Renal cortex interstitium (tissue), 15 donors: ENCODE data around the gene CSH1. TPM values are rescaled to one million over a fixed set of nuclear protein-coding genes. Genes with fewer than 3 reads are reported as not detected.
"Not testable (repeated sequence)": the region's sequence is repeated elsewhere in the genome, so short reads cannot be mapped to it uniquely, and the experiment has no call there.

Source experiments
- DNase-seq, 11 donors: peaks; one replicate each; pipeline ENCODE4 v3.0.0-alpha.2; 2013; ENCODE audit warnings: low read depth in 9 of 11, low spot score in 4 of 11; ENCODE audit errors: extremely low read depth in 1 of 11
- long read RNA-seq, 16 experiments: transcript quantifications; one replicate each; lab custom pipeline, GENCODE V29; 2026
- polyA plus RNA-seq, 3 donors: library from polyadenylated mRNA; unstranded; fragments of 120-200 nt; gene quantifications; one replicate each; pipeline ENCODE4 v1.2.1, GENCODE V29; 2013; ENCODE audit not compliant: insufficient read length in 3 of 3

The CSH1 gene
- polyA plus RNA-seq = 1 to 10 TPM in 1 of 3 donors, under 1 TPM in 1, not detected in 1; 0.83 to 3.7 TPM
- long read RNA-seq, donor 1 = 0 reads
- long read RNA-seq, donor 2, transcript CSH1-201 (5 exons, 900 nt) = major isoform, 12 of 14 reads
- long read RNA-seq, donor 2, partial matches to known transcripts = 0 of 14 reads
- long read RNA-seq, donor 2, other reads (novel, unspliced or antisense) = 0 of 14 reads
- long read RNA-seq, donor 3, partial matches to known transcripts = 0 of 1 reads
- long read RNA-seq, donor 3, other reads (novel, unspliced or antisense) = 0 of 1 reads
- long read RNA-seq, donor 4 = 0 reads
- long read RNA-seq, donor 5 = 0 reads
- long read RNA-seq, donor 6 = 0 reads
- long read RNA-seq, donor 7 = 0 reads
- long read RNA-seq, donor 8 = 0 reads
- long read RNA-seq, donor 9, transcript CSH1-201 (5 exons, 900 nt) = major isoform, 6 of 6 reads
- long read RNA-seq, donor 9, partial matches to known transcripts = 0 of 6 reads
- long read RNA-seq, donor 9, other reads (novel, unspliced or antisense) = 0 of 6 reads
- long read RNA-seq, donor 10, transcript CSH1-201 (5 exons, 900 nt) = major isoform, 22 of 24 reads
- long read RNA-seq, donor 10, partial matches to known transcripts = 0 of 24 reads
- long read RNA-seq, donor 10, other reads (novel, unspliced or antisense) = 0 of 24 reads
- long read RNA-seq, donor 11, partial matches to known transcripts = 0 of 3 reads
- long read RNA-seq, donor 11, other reads (novel, unspliced or antisense) = 0 of 3 reads
- long read RNA-seq, donor 12 = 0 reads
- long read RNA-seq, donor 13 = 0 reads
- long read RNA-seq, donor 14 = 0 reads
- long read RNA-seq, donor 15, partial matches to known transcripts = 0 of 3 reads
- long read RNA-seq, donor 15, other reads (novel, unspliced or antisense) = 0 of 3 reads
- long read RNA-seq, donor 16 = 0 reads

DNA sequence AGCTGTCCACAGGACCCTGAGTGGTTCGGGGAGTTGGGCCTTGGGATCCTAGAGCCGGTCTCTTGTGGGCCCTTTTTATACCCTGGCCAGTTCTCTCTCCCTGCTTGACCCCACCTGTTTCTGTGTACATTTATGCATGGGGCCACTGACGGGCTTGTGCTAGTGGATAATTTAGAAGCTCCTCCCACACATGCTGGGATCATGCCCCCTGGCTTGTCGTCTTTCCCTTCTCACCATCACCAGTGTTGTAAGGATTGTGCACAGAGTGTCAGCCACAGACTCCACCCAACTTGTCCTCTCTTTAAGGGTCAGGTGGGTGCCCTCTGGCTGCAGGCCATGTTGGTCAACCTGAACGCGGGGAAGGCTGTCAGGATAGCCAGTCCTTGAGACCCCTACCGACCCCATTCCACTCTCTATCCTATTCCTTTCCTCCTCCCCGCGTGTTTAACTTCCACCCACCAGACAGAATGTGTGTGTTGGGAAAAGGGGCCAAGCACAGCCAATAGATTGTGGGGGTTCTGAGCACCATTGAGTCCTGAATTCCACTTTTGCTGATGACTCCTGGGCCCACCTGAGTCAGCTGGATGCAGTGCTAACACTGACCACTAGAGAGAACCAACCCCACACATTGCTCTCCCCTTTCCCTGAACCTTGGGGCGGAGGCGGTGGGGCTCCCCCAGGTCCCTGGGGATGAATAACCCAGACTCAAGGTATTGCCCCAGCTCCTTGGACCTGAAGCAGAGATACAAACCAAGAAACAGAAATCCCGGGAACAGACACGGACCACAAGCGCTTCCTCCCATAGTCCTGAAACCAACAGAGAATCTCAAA, at the start of gene CSH1:
Gene CSH1 (minus strand): TSS at position 51 of the 831 bp plus-strand sequence. CDS start 63 bp downstream, outside the sequence.
- not testable (repeated sequence) for DNase-seq

DNA sequence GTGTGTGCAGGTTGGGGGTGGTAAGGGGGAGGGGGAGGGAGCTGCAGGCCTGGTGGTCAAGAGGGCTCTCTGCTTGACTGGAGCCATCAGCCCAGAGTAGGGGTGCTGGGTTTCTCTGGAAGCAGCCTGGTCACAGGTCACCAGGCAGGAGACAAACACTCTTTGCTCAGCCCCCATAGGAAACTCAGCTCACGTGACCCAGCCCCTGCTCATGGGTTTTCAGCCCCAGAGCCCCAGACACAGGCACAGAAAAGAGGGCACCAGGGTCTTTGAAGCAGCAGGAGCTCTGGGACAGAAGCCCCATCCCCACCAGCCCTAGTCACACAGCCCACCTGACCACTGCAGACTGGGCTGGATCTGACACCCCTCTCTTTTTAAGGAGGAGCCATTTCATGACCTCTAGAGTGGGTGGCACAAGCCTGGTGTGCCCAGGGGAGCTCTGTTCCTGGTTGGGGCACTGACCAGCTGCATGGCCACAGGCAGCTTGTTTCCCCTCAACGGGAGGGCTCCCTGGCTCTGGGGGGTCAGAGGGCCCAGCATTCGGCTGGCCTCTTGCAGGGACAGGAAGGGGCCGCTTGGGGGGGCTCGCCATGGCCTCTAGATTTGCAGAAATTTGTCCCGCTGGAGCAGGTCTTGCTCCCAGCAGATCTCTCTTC, 49.5 kb upstream of the CSH1 start:
- peak in 6 of 11 donors; percentile 33 to 61 (median 40) for DNase-seq

DNA sequence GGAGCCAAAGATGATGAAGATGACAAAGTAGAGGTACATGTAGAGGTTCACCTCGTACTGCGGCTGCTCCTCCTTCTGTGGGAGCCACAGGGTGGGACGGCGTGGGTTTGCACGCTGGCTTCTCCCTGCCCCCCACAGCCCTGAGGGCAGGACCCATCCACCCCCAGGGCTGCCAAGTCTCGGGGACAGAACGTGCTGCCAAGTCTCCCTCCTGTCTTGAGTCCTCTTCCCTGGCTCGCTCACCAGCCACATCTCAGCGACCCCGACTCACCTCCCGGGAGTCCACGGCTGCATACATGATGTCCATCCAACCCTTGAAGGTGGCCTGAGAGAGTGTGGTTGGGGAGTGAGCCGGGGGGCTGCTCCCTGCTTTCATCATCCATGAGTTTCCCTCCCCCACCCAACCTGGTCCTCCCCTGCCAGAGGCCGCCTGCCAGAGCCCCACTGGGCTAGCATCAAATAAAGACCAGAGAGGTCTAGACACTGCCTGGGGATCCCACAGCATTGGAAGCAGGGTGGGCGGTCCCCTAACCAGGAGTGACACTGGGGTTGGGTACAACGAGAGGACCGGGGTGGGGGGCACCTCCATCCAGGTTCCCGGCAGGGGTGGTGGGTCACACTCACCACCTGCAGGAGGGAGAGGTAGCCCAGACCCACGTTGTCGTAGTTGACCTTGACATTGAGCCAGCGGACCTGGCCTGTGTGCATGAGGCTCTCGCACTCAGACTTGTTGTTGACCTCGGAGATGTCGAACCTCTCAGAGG, 48.5 kb upstream of the CSH1 start:
- DNase-seq = no peak

DNA sequence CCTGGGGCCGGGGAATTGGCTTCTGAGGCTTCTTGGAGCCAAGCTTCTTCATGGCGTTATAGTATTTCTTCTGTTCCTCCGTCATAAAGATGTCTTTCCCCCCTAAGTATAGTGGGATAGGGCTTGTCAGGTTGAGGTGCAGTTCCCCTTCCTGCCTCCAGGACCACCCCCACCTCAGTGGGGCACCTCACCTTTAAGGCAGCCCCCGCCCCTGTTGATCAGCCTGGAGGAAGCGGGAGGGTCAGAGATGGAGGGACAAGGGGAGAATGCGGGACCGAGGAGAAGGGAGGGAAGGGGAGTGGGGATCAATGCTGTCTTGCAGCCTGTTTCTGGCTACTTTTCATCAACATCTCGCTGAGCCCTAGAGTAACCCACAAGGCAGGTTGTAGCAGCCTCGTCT, 47.4 kb upstream of the CSH1 start:
- no peak for DNase-seq

DNA sequence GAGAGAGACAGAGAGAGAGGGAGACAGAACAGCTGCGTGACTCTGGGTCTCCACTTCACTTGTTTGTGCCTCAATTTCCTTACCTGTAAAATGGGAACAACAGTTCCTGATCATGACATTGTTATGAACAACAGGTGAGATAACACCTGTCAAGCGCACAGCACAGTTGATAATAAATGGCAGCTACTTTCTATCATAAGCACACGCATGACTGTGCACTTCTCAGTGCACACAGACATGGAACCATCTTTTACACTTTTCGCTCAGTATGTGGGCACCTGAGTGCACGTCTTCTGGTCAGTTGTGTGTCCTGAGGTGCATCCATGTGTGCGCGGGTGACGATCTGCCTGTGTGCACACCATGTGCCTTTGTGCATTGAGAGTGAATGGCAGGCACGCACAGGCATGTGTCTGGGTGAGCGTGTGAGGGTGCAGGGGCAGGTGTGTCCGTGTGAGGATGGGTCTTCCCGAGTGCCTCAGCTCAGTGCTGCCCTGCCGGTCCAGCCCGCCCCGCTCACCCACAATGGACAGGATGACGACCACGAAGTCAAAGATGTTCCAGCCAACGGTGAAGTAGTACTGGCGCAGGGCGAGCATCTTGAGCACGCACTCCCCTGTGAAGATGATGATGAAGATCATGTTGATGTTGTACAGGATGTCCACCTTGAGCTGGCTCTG, 46.1 kb upstream of the CSH1 start:
- no peak for DNase-seq

DNA sequence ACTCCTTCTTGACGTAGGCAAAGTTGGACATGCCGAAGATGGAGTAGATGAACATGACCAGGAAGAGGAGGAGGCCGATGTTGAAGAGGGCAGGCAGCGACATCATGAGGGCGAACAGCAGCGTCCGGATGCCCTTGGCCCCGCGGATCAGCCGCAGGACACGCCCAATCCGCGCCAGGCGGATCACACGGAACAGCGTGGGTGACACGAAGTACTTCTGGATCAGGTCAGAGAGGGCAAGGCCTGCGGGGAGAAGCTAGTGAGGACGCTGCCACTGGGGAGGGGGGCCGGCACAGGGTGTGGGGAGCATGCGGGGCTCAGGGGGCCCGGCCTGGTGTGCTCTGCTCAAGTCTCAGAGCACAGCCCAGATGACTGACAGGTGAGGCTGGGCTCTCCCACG, 45.4 kb upstream of the CSH1 start:
- no peak for DNase-seq

DNA sequence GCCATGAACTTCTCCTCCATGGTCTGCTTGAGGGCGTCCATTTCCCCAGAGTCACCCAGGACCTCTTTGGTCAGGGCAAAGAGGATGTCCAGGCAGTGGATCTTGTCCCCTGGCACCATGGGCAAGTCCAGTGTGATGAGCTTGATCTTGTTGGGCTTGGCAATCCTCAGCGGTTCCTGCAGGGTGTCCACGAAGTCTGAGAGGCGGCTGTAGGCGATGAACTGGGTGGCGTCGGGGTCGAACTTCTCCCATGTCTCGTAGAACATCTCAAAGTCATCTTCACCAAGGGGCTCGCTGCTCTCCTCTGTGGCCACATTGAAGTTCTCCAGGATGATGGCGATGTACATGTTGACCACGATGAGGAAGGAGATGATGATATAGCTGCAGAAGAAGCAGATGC, 44.8 kb upstream of the CSH1 start:
- DNase-seq = no peak

DNA sequence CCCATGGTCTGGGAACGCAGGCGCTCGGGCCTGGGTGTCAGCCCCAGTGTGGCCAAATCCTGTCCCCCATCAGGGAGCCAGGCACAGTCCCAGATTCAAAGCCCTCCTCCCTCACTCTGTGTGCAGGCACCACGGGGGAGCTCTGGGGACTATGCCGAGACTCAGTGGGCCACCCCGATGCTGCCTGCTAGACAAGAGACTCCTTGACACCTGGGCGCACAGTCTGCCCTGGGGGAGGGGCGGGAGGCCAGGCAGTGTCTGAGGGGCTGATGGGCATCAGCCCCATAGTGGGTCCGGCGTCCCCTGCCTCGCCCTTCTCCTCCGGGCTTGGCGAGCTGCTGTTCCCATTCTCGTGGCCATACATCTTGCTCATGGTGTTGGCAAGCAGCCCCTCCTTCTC, 44.2 kb upstream of the CSH1 start:
- DNase-seq = no peak

DNA sequence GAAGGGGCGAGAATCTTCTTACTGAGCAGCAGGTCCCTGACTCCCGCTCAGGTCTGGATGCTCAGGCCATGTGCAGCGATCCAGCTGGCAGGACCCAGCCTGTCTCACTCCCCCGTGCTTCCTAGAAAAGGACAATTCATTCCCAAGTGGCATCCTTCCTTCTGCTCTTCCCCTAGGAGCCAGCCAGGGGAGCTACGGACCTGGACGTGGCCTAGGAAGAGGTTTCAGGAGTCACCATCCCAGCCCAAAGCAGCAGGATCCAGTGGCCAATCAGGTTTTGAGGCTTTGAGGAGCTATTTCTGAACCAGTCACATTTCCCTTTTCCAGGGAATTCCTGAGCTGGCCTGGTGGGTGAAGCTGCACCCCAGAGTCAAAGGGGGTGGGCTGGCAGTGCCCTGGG, 43.5 kb upstream of the CSH1 start:
- no peak for DNase-seq

DNA sequence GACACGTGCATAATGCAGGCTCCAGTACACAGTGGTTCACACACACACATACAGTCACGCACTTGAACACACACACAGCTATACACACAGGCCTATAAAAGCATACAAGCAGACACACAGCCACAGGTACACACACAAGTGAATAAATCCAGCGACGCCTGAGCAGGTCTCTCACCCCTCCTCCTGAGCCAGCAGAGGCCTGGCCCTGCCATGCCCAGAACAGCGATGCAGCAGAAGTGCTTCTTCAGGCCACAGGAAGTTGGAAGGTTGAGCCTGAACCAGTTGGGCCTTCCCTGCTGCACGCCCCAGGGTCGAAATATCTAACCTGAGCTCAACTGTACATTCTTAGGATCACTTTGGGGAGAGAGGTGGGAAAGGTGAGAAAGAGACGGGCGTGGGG, 43.0 kb upstream of the CSH1 start:
- no peak for DNase-seq

DNA sequence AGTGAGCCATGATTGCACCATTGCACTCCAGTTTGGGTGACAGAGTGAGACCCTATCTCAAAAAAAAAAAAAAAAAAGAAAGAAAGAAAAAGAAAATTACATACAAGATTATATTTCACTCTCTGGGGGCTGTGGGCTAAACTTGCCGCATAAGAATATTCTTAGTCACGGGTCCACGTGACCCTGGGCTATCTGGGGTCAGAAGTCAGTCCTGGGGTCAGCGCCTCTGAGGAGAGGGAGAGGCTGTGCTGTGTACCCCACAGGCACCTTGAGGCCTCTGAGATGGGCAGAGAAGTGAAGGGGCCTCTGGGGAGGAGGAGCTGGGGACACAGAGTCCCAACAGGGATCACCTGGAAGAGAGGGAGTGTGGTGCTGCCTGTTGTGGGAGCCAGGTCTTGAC, 41.5 kb upstream of the CSH1 start:
- DNase-seq = no peak

DNA sequence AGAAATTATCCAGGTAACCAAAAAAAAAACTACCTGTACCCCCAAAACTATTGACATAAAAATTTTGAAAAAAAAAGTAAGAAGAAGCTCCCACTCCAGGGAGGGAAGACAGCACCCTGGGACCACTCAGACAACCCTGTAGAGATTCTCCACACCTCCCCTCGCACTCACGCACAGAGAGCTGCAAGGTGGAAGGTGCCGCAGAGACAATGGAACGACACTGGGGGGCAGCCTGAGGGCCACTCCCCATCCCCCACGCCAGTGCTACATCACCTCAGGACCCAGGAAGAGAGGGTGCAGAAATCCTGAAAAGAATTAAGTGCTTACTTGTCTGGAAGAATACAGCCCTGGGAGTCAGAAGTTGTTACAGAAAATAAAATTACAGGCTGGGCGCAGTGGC, 40.9 kb upstream of the CSH1 start:
- no peak for DNase-seq

DNA sequence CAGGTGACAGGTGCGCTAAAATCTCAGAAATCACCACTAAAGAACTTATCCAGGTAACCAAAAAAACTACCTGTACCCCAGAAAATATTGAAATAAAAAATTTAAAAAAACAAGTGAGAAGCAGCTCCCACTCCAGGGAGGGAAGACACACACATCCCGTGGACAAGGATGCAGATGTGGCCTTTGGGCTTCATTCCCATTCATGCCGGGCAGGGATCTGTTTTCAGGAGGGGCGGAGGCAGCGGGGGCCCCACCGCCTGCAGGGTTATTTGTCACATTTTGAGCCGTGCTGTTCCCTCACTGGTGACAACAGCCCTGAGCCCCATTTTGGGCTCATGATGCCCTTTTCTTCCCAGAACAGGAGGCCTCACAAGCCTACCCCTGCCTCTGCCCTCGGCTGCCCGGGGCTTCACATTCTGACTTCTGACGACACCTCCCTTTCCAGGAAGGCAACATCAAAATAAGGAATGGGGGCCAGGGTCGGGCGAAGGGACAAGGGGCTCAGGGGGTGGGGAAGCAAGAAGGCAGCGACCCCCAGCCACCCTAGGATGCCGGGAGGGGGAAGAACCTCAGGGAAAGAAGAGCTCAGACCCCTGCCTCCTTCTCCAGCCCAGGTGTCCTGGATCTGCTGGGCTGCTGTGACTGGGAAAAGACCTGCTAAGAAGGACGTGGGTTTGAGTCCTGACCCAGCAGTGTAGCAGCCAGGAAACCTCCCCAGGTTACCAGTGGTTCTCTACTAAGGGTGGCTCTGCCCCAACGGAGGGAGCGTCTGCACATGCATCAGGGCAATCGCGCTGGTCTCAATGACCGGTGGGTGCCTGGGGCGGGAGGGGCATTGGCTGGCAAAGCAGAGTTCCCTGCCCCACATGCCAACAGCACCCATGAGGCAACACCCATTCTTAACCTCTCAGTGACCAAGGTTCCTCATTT, 38.1 kb upstream of the CSH1 start:
- no peak for DNase-seq

DNA sequence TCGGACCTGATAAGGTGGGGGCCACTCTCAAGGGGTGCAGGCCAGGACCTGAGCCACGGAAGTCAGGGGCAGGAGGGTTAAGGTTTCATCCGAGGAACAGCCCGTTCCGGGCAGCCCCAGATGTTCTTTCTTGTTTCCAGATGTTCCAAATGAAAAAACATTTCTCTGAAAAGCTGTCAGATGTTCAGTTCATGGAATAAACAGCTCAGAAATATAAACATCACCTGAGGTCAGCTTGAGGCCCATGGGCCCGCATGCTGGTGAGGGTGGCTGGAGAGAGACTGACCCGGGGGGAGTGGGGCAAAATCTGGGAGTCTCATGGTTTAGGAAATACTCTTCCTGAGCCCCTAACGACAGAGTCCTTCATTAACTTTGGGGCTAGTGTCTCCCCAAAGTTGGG, 37.2 kb upstream of the CSH1 start:
- no peak for DNase-seq

DNA sequence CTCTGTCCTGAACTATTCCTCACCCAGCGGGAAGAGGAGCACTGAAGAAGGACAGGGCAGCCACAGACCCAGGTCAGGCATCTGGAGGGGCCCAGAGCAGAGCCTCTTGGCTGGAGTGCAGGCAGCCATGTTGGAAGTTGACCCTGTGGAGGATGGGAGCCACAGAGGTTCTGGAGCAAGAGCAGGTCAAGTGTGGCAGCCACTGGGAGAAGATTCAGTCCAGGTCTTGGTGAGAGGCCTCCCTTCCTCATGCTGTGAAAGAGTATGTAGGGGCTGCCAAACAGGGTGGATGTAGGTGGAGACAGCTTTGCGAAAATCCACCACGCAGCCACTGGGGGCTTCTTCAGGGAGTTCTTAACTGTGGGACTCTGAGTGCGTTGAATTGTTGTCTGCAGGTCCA, 36.3 kb upstream of the CSH1 start:
- no peak for DNase-seq

DNA sequence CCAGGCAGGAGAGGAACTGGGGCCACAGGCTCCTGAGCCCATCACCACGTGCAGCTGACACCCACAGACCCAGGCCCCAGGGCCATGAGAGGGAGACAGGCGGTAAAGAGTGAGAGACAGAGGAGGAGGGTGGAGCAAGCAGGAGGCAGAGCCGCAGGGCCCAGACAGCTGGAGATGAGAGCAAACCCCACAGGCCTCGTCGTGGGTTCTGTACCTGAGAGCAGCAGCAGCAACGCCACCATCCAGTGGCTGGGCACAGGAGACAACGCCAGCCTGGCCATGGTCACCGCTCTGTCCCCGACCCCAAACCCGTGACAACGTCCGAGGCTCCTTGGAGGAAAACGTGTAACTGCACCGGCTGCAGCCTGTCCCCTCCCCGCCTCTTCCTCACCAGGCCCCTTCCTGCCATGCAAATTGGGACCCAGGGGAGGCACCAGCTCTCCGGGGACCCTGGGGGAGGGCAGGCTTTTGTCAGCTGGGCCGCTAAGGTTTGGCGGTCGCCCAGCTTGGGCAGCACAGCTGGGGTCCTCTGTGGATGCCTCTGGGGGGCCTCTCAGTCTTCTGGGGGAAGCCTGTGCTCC, 35.7 kb upstream of the CSH1 start, which contains the start of gene CD79B:
Gene CD79B (minus strand): TSS at position 351 of the 581 bp plus-strand sequence. CDS start 70 bp downstream, at position 281.
- no peak for DNase-seq
